CD4-positive, alpha-beta T cell treated with Interleukin-6 for 4 hours (primary cell): Measurements from ENCODE around the gene HSPA12B.

Experiments
- DNase-seq: peaks from one replicate; pipeline ENCODE4 v3.0.0-alpha.2; 2020; ENCODE audit warnings: mixed read lengths

HSPA12B gene

DNA sequence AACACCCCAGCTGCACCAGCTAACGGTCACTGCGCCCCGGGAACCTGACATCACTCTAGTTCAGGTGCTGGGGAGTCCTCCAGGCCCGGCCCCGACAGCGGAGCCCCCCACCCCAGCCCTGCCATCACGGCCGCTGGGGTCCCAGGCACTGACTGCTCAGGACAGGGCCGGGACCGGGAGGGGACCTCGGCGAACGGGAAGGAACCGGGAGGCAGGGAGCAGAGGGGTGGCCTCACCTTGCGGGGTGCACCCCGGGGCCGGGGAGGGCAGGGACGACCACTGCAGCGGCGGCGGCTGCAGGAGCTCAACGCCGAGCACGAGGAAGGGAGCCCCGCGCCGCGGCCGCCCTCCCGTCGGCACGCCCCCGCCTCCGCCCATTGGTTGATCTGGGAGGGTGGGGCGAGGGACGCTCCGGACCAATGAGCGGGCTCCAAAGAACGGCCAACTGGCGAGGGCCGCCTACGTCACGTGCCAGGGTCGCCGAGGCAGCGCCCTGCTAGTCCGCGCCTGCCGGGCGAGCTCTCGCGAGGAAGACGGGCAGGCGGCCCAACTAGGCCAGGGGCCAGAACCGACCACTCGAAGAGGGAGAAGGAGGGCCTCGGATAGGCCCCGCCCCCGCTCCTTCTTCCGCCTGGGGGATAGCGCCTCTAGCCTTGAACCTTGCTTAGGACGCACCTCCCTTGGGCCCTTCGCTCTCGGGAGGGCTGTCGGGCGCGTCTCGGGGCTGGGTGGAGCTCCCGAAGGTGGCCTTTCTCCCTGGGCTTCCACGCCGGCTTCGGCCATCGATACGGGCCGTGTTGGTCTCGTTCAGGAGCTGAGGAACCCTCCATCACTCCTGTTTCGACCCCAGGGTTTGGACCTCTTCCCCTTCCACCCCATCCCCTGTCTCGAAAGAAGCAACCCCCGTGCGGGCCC lies 35.2 kb downstream of the HSPA12B start, which contains the start of gene ADISSP:
Gene ADISSP (minus strand): TSS at position 327 of the 915 bp plus-strand sequence. CDS start 7,653 bp downstream, outside the sequence.
- peak; percentile 97 for DNase-seq

DNA sequence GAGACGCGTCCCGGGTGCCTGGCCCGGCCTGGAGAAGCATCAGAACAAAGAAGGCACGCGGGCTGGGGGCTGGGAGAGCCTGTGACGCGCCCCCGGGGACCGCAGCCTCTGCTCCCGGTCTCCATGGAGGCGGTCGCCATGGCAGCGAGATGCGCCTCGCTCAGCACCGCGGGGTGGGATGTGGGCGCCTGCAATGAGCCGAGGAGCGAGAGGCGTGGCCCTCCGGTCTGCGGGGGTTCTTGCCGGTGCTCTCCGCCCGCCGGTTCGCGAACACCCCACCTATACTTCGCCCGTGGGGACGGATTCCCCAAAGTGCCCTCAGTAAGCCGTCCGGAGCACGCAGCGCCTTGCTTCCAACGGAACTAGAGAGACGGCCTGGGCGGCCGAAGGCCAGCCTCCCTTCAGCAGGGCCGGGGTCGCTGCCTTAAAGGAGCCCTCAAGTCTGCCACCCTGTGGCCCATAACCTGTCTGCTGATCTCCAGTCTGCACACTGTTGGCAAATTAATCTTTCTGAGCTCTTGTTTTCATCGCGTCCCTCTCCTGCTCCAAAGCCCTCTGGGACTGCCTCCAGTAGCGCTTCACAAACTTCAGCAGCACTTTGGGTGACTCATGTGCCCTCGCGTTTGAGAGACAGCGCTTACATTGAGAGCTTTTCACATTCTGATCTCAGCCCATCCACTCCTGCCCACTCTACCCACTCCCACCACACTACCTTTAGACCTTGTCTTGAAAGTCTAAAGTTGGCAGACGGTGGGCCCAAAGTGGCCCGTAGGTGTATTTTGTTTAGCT lies 36.1 kb downstream of the HSPA12B start:
- peak; percentile 84 for DNase-seq

DNA sequence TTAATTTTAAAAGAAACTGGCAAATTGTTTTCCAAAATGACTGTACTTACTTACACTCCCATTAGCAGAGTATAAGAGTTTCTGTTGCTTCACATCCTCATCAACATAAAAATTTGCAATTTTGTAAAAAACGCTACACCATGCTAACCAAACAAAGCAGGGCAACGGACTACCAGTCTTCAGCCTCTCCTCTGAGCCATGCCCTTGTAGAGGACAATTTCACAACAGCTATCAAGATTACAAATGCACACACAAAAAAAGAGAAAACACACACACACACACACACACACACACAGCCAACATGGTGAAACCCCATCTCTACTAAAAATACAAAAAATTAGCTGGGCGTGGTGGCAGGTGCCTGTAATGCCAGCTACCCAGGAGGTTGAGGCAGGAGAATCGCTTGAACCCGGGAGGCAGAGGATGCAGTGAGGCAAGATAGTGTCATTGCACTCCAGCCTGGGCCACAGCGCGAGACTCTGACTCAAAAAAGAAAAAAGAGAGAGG lies 39.1 kb downstream of the HSPA12B start:
- no peak for DNase-seq

GRCh38 chr20:3775457-3776108 lies 43.1 kb downstream of the HSPA12B start:
- DNase-seq, result no peak

DNA sequence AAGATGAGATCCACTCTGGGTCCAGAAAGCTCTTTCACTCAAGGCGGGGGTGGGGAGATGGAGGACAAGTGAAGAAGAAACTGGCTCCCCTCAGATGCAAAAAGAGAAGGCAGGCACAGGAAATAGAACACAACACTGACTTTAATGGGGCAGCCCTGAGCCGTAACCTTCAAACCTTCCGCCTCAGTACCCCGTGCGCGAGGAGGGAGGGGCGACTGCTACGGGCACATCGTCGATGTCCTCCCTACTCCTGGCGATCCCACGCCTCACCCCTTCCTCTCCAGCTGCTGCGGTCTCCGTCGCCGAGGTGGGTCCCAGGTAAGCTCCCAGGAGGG lies 44.9 kb downstream of the HSPA12B start:
- DNase-seq, result no peak

DNA sequence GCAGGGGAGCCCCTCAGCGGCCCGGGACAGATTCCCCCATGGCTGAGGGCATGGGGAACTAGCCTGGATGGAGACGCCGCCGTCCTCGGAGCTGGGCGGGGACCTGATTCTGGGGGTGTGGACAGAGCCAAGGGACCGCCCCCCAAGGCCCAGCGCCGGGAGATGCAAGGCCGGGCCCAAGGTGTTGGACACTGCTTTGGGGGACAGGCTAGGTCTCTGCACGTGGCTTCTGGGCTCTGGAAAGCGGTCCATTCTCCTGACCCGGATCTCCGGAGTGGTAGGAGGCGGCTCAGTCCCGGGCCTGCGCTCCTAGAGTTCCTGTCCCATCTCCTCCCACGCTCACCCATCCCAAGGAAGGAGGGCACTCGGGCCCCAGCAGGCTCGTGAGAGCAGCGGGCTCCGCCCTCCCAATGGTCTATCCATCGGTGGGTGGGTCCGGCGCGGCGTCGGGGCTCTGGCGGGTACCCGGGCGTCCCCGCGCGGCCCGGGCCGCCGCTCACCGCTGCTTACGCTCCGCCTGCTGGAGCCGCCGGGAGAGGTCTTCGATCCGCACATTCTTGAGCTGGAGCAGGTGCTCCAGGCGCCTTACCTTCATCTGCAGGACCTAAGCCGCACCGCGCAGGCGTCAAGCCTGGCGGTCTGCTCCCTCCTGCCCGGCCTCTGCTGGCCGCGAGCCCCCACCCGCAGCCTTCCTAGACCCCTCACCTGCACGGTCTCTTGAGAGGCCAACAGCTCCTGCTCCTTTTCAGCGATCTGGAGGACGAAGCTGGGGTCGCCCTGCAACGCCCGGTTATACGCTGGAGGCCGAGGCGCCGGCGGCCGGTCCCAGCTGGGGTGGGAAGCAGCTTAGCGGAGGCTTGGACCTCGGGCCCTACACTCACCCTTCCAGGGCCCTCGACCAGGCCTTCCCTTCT lies 45.5 kb downstream of the HSPA12B start:
- peak; percentile 64 for DNase-seq

DNA sequence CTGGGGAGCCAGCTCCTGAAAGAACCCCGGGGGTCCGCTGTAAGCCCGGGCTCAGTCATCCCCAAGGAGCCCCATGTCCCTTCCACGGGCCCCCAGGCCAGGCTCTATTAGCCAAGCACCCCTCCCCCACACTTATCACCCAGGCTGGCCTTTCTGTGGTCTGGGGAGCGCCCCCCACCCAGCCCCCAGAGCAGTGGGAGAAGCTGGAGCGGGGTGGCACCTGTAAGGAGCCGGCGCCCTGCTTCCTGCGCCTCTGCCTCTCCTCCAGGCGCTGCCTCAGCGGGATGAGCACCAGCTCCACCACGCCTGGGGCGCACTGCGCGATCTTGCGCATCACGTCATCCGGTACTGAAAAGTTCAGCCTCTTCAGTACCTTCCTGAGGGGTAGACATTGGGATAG lies 46.5 kb downstream of the HSPA12B start:
- DNase-seq, result no peak

- peak; percentile 51 for DNase-seq
Observed at GRCh38 chr20:3781153-3781910, 48.8 kb downstream of the HSPA12B start, which contains the start of gene SPEF1. Gene SPEF1, minus strand, starts transcription at chr20:3781448. Its CDS starts 161 bp downstream, at chr20:3781287.

DNA sequence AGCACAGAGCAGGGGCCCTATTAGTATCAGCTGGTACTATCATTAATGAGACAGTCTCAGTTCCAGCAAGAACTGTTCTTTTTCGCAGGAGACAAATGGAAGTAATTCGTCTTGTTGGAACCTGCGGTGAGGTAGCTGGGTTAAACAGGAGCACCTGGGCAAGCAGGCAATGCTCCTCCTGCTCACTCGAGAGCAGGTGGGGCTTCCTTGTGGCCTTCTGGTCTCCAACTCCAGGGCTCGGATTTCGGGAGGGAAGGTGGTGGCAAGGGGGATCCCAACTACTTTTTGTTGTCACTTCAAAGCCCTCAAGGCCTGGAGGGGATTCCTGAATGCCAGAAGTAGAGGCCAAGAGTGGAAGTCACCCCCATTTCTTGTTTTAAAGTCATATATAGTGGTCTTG lies 50.1 kb downstream of the HSPA12B start:
- no peak for DNase-seq

GRCh38 chr20:3783068-3783489 lies 50.6 kb downstream of the HSPA12B start:
- DNase-seq, result no peak

GRCh38 chr20:3783511-3784195 lies 51.2 kb downstream of the HSPA12B start:
- no peak for DNase-seq

- no peak for DNase-seq
Observed at GRCh38 chr20:3784216-3784853, 51.9 kb downstream of the HSPA12B start.

DNA sequence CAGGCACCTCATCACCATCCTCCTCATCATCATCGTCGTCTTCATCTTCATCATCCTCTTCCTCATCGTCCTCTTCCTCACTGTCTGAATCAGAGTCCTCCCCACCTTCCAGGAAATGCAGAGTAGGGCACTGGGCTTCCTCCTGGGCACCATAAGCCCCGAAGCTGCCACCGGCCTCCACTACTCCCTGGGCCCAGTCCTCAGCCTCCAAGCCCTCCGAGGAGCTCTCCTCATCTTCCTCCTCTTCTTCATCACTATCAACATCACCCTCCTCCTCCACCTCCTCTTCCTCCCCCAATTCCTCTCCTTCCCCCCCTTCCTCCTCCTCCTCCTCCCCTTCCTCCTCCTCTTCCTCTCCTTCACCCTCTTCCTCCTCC lies 52.4 kb downstream of the HSPA12B start:
- no peak for DNase-seq

DNA sequence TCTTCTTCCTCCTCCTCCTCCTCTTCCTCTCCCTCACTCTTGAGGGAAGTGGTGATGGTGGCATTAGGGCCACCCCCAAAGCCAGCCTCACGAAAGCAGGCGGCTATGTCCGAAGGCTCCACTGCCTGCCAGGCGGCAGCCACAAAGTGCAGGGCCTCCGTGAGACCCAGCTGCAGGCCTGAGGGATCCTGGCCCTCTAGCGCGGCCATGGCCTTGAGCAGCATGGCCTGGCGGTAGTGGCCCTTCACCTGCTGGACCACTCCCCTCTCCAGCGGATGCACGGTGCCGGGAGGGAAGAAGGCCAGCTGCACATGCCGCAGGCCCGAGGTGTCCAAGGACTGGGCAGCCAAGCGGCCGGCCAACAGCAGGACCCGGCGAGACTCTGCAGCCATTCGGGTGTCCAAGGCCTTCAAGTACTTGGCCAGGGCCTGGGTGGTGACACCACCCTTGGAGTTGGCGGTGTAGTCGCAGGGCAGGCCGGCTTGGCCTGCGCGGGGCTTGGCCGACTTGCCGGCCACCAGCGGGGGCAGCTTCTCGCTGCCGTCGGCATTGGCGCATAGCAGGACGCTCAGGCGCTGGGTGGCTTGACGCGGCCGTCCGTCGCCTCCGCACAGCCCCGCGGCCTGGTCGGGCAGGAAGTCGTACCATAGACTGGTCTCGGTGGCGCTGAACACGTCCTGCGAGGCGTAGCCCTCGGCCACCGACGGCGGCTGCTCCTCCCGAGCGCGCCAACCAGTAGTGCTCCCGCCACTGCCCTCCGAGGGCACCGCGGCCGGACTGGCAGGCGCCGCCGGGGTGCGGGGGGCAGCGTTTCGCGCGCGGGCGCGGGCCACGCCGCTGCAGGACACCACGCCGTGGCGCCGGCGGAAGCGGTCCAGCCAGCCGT lies 53.0 kb downstream of the HSPA12B start:
- no peak for DNase-seq

GRCh38 chr20:3786126-3786484 lies 53.6 kb downstream of the HSPA12B start:
- peak; percentile 62 for DNase-seq

DNA sequence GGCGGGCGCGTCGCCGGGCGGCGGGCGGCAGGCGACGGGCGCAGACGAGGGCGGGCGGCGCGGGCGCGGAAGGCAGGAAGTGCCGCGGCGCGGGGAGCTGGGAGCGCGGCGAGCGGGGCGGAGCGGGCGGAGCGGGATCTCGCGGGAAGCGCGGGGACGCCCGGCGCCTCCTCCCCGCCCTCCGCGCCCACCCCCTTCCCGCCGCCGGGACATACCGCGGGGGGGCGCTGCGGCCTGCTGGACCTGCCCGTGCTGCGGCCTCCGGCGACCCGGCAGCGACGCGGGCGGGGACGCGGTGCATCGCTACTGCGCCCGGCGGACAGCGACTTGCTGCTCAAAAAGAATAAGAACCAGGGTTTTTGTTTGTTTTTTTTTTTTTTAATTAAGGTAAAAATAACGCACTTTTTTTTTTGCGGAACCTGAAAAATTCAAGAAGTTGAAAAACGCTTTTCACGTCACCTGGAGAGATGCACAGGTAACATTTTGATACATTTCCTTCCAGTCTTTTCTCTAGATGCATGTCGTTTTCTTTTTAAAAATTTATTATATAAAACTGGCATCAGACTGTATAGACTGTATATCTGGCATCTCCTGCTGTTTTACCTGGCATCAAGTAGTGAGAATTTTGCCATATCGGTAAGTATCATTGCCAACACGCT lies 54.3 kb downstream of the HSPA12B start, which contains the start of gene CENPB:
Gene CENPB (minus strand): TSS at position 76 of the 659 bp plus-strand sequence. CDS start 257 bp downstream, outside the sequence.
- peak; percentile 92 for DNase-seq

- no peak for DNase-seq
Observed at GRCh38 chr20:3787324-3788014, 55.0 kb downstream of the HSPA12B start.
